Effector CD8-positive, alpha-beta T cell (primary cell): ENCODE data around the gene CGAS.
"Not testable (repeated sequence)": the region's sequence is repeated elsewhere in the genome, so short reads cannot be mapped to it uniquely, and the experiment has no call there.

ENCODE experiments used
- DNase-seq: peaks from one replicate; lab custom pipeline; 2025; lab: John Stamatoyannopoulos, UW
- total RNA-seq, 4 experiments: gene quantifications; one replicate each; lab custom pipeline; 2026; lab: John Stamatoyannopoulos, UW

The CGAS gene
- total RNA-seq, result 25.6 to 52.8 (median 38.9) reads per million in 4 experiments

DNA sequence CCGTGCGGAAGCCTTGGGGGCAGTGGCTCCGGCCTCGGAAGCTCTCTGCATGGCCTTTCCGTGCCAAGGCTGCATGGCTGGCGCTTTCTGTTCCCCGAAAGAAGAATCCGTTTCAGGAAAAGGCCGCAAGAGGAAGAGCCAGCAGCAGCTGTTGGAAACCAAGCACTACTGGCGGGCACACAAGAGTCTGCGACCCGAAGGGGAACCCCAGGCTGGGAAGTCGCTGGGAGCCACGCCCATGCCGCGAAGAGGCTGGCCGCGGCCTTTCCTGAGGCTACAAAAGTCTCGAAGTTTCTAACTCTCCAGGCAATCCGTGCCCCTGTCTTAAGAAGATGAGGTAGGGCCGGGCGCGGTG, at the start of gene CGAS:
Gene CGAS, minus strand, starts transcription at position 191 of the 355 bp plus-strand sequence. Its CDS starts 116 bp downstream, at position 75.
- DNase-seq, result peak; percentile 52

DNA sequence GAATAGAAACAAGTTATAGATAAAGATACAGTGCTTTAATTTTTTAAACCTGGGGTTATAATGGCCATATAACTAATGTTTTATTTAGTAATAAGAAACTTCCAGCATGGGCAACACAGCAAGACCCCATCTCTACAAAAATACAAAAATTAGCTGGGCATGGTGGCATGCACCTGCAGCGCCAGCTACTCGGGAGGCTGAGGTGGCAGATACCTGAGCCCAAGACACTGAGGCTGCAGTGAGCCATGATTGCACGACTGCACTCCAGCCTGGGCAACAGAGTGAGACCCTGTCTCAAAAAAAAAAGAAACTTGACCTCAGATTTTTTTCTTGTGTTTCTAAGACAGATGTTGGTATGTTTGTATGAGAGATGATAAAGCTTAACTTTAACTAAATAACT, 45.8 kb upstream of the CGAS start:
- DNase-seq, result no peak

DNA sequence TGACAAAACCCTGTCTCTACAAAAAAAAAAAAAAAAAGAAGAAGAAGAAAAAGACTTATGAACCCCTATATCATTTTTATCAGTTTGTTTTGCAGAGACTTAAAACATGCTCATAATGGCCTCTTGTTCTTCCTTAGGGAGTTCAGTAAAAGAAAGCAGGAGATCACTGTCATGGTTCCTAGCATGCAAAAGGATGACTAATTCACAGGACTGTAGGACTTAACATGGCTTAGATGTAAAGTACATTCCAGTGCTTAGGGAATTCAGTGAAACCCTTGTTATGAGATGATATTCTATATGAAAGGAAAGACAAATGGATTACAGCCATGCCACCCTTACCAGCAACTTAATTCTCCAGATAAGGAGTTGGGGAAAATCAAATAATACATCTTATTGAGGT, 39.3 kb upstream of the CGAS start:
- no peak for DNase-seq

DNA sequence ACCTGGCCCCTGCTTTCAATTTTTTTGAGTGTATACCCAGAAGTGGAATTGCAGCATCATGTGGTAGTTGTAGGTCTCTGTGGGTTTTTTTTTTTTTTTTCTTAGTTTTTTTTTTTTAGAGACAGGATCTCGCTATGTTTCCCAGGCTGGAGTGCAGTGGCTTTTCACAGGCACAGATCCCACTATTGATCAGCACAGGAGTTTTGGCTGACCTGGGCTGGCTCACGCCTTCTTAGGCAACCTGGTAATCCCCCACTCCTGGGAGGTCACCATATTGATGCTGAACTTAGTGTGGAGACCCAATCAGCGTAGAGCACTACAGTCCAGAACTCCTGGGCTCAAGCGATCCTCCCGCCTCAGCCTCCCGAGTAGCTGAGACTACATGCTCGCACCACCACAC, 35.4 kb upstream of the CGAS start:
- DNase-seq, result no peak

DNA sequence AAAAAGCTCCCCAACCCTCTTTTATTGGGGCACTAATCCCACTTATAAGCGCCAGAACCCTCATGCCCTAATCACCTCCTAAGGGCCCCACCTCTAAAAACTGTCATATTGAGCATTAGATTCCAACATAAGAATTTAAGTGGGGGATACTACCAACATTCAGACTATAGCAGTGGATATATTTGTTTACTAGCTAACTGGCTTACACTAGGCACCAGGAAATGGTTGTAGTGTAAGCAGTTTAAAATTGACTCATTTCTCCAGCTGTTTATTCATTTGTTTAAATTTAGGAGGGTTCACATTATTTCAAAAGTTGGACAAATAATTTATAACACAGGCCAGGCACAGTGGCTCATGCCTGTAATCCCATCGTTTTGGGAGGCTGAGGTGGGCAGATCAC, 32.3 kb upstream of the CGAS start:
- no peak for DNase-seq

DNA sequence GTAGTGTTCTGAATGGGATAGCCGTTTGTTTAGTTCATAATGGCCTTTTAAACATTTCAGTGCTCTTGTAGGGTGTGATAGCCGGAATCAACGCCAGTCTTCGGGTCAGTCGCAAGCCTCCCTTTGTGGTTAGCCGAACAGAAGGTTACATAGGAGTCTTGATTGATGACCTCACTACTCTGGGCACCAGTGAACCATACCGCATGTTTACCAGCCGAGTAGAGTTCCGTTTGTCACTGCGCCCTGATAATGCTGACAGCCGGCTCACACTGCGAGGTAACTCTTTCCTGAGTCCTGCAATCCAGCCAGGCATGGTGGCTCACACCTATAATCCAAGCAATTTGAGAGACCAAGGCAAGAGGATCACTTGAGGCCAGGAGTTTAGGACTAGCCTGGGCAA, 29.9 kb upstream of the CGAS start:
- DNase-seq, result no peak

DNA sequence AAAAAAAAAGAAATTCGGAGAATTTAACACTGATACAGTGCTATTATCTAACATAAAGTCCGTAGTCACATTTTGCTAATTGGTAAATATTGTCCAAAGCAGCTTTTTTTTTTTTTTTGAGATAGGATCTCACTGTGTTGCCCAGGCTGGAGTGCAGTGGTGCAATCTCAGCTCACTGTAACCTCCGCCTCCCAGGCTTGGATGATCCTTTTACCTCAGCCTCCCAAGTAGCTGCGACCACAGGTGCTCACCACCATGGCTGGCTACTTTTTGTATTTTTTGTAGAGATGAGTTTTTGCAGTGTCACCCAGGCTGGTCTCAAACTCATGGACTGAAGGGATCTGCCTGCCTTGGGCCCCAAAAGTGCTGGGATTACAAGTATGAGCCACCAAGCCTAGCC, 25.3 kb upstream of the CGAS start:
- no peak for DNase-seq

DNA sequence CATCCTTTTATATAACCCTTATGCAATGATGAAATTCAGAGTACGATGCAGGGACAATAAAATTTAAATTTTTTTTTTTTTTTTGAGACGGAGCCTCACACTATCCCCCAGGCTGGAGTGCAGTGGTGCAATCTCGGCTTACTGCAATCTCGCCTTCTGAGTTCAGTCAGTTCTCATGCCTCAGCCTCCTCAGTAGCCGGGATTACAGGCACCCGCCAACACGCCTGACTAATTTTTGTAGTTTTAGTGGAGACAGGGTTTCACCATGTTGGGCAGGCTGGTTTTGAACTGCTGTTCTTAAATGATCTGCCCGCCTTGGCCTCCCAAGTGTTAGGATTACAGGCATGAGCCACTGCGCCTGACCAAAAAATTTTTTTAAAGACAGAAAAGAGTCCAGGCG, 24.6 kb upstream of the CGAS start:
- DNase-seq, result no peak

DNA sequence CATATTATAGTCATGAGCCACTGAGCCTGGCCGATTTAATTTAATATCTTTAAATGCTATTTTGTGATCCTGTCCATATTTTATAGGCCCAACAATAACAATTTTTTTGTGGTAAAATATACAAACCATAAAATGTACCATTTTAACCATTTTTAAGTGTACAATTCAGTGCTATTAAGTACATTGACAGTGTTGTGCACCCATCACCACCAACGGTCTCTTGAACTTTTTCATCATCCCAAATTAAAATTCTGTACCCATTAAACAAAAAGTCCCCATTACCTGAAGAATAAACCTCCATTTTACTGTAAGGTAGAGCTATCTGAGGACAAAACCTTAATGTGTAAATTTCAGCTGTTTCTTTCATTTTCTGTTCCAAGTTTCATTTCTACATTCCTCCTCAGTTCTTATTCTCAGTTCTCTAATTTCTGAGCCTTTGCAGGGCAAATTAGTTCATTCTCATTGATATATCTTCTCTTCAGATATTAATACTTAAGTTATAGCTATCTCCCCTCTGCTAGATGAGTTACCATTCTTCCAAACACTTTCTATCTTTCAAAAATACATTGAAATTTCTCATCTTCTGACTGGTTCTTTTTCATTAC, 19.7 kb upstream of the CGAS start:
- DNase-seq, result no peak

DNA sequence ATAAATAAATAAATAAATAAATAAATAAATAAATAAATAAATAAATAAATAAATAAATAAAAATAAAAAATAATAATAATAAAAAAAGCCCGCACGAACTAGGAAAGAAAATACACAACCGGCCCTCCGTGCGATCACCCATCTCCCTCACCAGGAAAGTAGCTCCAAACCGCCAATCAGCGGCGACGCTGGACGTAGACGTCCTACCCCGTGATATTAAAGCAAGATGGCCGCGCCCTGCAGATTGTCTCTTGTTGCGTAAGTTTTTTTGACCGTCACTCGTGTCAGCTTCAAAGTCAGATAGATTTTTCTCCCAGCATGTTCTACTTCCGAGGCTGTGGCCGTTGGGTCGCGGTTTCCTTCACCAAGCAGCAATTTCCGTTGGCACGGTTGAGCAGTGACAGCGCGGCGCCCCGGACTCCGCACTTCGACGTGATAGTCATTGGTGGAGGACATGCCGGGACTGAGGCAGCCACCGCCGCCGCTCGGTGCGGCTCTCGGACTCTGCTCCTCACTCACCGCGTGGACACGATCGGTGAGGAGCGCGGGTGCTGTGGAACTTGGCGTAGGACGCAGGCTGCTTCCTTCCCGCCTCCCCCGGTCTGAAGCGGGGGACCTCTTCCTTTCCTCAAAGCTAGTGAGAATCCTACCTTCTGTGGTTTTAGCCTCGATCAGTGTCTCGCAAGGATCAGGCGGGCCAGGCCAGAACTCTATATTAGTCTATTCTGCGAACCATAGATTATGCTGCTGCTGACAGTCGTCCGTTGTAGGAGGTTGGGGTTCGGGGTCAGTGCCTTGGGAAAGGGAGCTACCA, 9.6 kb upstream of the CGAS start, which contains the start of gene MTO1:
Gene MTO1, plus strand, starts transcription at position 201 of the 814 bp plus-strand sequence. Its CDS starts 118 bp downstream, at position 319.
- peak; percentile 77 for DNase-seq

DNA sequence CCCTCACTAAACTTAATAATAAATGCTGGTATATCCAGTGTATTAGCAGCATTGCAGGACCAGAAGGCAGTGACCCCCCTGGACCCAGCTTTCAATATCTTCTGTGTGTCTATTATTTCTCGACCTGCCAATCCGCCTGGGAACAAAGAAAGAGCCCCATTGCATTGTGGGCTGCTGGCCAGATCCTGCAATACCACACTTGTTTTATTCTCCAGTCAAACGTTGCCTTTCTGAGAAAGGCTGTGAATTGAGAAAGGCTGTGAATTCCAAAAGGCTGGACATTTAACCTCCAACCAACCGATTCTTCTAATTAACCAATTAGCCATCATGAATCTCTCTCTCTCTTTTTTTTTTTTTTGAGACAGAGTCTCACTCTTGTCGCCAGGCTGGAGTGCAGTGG, 8.0 kb upstream of the CGAS start:
- no peak for DNase-seq

DNA sequence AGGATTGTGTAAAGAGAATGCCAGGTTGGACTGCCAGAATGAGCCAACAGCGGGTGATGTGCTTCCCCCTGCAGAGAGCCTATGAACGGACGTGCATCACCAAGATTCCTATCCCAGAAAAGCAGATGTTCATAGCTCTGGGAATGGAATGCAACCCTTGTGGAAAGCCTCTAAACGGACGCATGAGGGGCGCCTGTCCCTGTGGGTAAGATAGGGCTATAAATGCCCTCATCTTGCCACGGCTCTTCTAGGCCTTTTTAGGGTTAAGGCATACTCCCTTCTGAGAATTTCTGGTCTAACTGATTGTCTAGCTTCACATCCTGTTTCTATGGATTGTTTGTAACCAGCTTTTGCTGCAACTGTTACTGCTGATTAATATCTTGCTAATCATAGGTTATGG, 7.4 kb upstream of the CGAS start:
- DNase-seq, result not testable (repeated sequence)

DNA sequence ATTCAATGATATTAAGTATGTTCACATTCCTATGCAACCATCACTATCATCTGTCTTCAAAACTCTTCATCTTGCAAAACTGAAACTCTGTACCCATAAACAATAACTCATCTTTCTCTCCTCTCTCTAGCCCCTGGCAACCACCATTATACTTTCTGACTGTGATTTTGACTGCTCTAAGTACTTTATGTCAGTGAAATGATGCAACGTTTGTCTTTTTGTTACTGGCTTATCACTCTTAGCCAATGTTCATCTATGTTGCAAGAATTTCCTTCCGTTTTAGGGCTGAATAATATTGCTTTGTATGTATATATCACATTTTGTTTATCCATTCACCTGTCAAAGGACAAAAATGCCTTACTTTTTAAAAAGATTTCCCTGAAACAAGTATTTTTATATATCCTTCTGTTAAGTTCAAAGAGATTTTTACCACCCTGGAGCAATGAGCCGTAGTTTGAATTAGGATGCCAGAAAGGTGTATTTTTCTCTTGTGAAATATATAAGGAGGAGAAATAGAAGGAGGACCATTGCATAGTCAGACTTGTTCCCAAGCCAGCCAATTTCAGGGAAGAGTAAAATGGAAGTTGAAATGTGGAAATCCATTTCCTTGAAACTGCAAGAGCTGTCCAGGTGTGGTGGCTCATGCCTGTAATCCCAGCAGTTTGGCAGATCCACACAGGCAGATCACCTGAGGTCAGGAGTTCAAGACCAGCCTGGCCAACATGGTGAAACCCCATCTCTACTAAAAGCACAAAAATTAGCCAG, 4.0 kb upstream of the CGAS start:
- DNase-seq, result no peak

DNA sequence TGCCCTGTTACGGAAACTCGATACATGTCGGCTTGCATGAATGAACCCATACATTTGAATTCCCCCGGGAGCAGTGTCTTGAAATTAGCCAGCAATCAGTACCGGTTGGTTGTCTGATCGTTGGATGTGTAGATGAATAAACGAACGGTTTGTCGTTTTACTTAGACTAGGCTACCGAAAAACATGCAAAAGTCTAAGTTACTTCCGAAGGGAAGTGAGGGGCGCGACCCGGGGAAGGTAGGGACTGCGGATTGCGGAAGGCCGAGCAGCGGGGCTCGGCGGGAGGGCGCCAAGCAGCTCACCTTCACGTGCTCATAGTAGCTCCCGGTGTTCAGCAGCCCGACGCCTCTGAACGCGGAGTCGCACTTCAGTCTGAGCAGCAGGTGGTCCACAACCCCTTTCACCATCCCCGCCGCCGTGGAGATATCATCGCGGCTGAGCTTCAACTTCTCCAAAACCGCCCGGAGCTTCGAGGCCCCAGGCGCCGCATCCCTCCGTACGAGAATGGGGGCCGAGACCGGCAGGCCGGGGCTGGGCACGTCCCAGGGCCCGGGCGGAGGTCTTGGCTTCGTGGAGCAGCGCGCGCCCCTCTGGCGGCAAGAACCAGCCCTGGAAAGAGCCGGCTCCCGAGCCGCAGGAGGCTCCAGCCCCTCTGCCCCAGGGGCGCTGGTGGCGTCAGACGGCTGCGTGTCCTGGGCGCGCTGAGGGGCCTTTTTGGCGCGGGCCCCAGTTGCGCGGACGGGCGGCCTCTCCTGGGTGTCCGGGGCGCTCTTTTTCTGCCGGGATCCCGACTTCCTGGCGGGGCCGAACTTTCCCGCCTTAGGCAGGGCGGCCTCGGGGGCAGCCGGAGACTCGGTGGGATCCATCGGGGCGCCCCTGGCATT, 632 bp downstream of the CGAS start:
- peak; percentile 19 for DNase-seq

DNA sequence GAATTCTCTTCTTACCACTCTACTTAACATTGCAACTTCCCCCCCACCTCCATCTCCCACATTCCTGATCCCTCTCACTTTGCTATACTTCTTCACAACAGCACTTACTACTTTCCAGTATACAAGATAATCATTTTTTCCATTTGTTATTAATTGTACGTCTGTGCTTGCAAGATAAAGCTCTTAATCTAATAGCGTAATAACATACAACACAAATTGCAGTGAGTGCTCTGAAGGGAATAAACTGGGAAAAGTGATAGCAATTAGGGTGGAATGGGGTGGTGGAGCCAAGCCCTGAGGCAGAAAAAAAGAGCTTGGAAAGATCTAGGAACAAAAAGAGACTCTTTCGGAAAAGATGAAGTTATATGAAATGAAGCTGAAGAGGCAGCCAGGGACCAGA, 8.5 kb downstream of the CGAS start:
- no peak for DNase-seq

DNA sequence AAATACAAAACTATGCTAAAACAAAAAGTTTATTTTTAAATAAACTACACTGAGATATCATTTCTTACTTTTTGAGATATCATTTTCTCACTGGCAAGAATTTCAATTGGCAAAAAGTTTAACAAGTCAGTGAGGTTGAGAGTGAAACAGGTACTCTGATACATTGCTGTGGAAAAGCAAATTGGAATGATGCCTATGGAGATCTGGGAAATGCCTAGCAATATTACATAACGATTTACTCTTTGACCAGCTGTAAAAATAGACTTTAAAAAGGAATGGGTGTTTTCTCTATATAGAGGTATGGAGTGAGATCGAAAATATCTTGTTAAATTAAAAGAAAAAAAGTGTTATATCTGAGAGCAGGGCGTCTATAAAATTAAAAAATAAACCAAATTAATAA, 16.9 kb downstream of the CGAS start:
- no peak for DNase-seq

DNA sequence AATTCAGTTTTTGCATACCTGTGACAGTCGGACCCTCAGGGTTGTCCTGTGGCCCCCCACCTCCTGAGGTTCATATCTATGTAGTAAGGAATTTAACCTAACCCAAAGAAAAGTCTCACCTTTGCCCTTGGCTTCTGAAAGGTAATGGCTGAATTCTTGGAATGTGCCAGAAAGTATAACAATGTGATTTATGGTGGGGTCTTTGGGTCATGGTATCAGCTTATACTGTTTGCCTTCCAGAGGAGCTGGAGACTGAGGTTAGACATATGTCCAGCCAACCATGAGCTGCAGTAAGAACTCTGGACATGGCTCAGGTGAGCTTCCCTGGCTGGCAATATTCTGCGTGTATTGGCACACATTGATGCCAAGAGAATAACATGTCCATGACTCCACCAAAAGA, 30.6 kb downstream of the CGAS start:
- DNase-seq, result no peak

DNA sequence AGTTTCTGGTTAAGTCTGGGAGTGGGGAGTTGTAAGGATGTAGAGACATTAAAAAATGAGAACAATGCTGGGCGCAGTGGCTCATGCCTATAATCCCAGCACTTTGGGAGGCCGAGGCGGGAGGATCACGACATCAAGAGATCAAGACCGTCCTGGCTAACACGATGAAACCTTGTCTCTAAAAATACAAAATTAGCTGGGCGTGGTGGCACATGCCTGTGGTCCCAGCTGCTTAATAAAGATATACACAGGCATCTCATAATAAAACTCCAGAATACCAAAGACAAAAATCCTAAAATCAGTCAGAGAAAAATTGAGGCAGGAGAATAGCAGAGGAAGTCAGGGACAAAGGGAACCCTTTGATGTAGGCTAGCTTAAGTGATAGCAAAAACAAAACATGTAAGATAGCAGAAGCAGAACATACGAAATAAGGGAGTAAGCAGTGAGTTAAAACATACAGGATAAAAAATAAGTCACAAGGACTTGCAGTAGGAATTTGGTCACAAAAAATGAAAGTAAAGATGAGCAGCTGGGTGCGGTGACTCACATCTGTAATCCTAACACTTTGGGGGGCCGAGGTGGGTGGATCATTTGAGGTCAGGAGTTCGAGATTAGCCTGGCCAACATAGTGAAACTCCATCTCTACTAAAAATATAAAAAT, 33.9 kb downstream of the CGAS start:
- DNase-seq, result no peak

DNA sequence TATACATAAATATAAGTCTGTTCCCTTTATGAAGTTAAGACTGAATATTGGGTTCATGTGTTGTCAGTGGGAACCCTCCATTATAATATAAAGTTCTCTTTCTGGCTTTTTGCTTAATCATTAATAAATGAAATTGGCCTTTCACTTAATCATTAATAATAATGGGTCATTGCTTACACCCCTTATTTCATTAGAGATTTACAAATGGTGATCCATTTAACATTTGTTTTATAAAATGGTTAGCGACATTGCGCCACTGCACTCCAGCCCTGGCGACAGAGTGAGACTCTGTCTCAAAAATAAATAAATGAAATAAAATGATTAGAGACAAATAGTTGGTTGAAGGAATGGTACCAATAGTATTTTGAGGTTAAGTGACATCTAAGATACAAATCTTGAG, 39.0 kb downstream of the CGAS start:
- no peak for DNase-seq

DNA sequence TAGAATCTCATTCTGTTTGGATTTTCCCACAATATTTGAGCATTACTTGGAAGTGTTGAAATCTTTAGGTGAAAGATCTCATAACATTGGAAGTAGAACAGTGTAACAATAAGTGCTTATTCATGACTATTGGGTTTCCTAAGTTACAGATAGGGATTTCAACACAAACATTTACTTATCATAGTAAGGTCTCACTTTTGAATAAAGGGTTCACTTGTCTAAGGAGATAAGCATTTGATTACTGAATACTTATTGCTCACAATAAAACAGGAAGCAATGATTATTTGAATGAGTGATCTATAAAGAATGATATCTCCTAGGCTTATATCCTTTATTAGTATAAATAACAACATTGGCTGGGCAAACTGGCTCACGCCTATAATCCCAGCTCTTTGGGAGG, 42.7 kb downstream of the CGAS start:
- DNase-seq, result no peak

DNA sequence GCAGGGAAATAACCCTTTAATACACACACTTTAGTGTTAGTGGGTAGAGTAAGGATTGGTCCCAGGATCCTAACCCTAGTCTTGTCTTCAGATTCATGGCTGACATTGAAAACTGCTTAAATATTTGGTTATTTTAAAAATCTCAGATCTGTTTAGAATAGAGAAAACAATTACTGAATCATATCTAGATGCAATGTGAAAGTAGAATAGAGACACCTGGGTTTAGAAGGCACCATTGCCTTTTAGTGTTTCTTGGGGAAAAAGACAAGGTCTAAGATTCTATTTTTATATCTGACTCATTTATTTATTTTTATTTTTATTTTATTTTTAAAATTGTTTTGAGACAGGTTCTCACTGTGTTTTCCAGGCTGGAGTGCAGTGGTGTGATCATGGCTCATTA, 51.4 kb downstream of the CGAS start:
- no peak for DNase-seq
